BJ (cell line): ENCODE data around the gene GTPBP3. TPM values are rescaled to one million over a fixed set of nuclear protein-coding genes. Genes with fewer than 3 reads are reported as not detected.

Source experiments
- CTCF ChIA-PET: fragments of 350-600 bp; formaldehyde crosslinking; extraction: SDS; loops from one replicate; lab custom pipeline; 2021; ENCODE audit warnings: antibody characterized with exemption, inconsistent platforms; lab: Yijun Ruan, JAX
- POLR2A ChIA-PET: fragments of 300-600 bp; sonication (Branson Sonifier 250); formaldehyde crosslinking; extraction: SDS; loops from one replicate; lab custom pipeline; 2021; ENCODE audit warnings: antibody characterized with exemption; lab: Charles Lee
- DNase-seq: peaks from one replicate; pipeline ENCODE4 v3.0.0-alpha.2; 2011; ENCODE audit warnings: low read depth
- H3K27me3 ChIP-seq: 2 replicates; pipeline ENCODE4 v1.6.0; 2011; ENCODE audit warnings: low read length; ENCODE audit not compliant: control insufficient read depth, insufficient read depth
- H3K36me3 ChIP-seq: 2 replicates; pipeline ENCODE4 v1.5.1; 2011; ENCODE audit warnings: low read length; ENCODE audit not compliant: control insufficient read depth, insufficient read depth
- H3K4me3 ChIP-seq: 2 replicates; pipeline ENCODE4 v1.5.1; 2011; ENCODE audit warnings: low read depth, mild to moderate bottlenecking, control low read depth, low read length
- CTCF ChIP-seq: IDR thresholded peaks from 2 replicates; pipeline ENCODE4 v1.5.1; 2011; ENCODE audit warnings: low read depth, mild to moderate bottlenecking, control low read depth, inconsistent platforms, low read length, moderate library complexity; ENCODE audit not compliant: insufficient read depth
- polyA plus RNA-seq: library from polyadenylated mRNA; depleted of rRNA; stranded (reverse); fragments of >200 nt; gene quantifications from 2 replicates; pipeline ENCODE4 v1.2.3, GENCODE V29; 2011

Gene GTPBP3
- polyA plus RNA-seq, 1 experiment = 6.3 TPM

- peak; percentile 99 for DNase-seq
- TF ChIP-seq CTCF = no peak
- ChIA-PET CTCF (interaction anchor here (1.1 kb wide), 1 partner anchor 14 kb away, joined by 4 read pairs; no protein-coding TSS in a partner anchor), POLR2A (interaction anchor here (0.6 to 0.7 kb wide), 3 partner anchors 42 to 253 kb away, joined by 3 to 16 read pairs (median 3); partner anchors contain the start of gene BABAM1)
- H3K27me3 ChIP-seq = no peaks in the 10 kb centered on the region
- H3K36me3 ChIP-seq = peaks cover 6% of the 10 kb centered on the region
- H3K4me3 ChIP-seq = peak within 1 kb of the TSS; percentile 83
These were observed 28.0 kb upstream of the GTPBP3 start, which contains the start of gene DDA1 for GRCh38 chr19:17309198-17309964. DDA1 (plus strand) TSS chr19:17309563; CDS start chr19:17309655, 92 bp downstream.

GRCh38 chr19:17309965-17310461 lies 27.3 kb upstream of the GTPBP3 start:
- Histone ChIP-seq H3K36me3 (peaks cover 10% of the 10 kb centered on the region), H3K27me3 (no peaks in the 10 kb centered on the region), H3K4me3 (peak overlapping the region; percentile 83)
- DNase-seq = no peak
- no peak for TF ChIP-seq CTCF
- ChIA-PET POLR2A (no interaction called here), CTCF (no interaction called here)

DNA sequence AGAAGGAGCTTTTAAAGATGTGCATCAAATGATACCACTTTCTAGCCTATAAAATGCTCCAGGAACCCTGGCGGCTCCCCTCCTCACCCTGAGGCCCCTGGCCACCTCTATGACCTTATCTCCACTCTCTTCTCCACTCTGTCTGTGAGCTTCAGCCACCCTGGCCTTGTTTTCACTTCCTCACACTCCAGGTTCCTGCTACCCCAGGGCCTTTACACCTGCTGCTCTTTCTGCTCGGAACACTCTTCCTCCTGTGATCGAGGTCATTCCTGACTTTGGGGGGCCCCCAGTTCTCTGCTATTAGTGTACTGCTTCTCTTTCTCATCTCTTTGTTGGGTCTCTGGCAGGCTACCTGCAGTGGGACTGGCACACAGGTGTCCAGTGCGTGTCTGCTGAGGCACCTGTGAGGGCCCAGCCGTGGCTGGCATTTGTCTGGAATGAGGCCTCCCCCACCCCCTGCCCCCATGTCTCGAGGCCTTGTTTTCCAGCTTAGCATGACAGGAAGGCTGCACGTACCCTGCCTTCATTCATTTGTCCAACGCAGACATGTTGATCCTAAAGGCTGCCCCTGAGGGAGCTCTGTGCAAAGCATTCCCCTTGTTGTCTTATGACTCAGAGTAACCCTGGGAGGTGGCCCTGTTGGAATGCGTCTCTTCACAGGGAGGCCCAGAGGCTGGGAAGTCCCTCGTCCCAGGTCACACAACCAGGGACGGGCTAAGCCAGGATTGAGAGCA lies 25.7 kb upstream of the GTPBP3 start:
- DNase-seq = no peak
- ChIA-PET CTCF (interaction anchor here (1.1 kb wide), 1 partner anchor 74 kb away, joined by 5 read pairs; no protein-coding TSS in a partner anchor), POLR2A (no interaction called here)
- no peak for TF ChIP-seq CTCF
- H3K27me3 ChIP-seq = no peaks in the 10 kb centered on the region
- peaks cover 16% of the 10 kb centered on the region for H3K36me3 ChIP-seq
- no peak overlapping the region for H3K4me3 ChIP-seq

DNA sequence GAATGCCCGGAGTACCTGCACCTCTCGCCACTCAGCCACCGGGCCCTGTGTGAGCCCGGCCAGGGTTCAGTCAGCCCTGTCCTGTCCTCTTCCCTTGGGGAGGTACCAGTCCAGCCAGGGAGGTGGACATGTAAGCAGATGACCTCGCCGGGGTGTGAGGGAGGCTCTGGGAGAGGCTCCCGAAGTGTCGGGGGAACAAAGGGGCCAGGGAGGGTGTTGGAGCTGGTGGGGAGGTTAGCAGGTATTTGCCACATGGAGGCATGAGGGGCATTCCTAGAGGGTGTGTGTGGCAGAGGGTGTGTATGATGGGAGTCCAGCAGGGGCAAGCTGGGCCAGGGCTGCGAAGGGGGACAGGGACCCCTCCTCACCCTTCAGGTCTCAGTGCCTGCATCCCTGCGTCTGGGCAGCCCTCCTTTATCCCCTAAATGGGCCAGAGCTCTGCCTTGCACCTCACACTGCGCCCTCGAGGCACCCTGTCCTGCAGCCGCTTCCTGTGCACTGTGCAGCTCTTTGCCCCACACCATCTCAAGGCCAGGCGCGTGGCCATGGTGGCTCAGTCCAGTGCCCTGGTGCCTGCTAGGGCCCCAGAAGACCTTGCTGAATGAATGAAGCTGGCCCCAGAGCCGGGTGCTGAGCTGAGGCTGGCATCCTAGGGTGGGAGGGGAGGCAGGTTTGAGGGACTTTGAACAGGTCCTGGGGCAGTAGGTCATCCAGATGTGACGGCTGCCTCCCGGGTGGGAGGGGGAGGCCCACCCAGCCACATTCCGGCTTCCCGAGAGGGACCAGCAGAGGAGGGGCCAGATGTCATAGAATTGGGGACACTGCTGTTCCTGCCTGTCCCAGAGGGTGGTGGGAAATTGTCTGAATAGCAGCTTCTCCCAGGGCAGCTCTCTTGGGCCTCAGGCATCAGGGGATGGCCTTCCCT lies 24.9 kb upstream of the GTPBP3 start:
- no peak for DNase-seq
- CTCF ChIA-PET = interaction anchor here (1.0 to 1.1 kb wide), 2 partner anchors 73 kb away, joined by 3 to 5 read pairs; no protein-coding TSS in a partner anchor
- POLR2A ChIA-PET = no interaction called here

More for the DNA sequence above, 24.9 kb upstream of the GTPBP3 start:
- H3K36me3 ChIP-seq = peaks cover 16% of the 10 kb centered on the region
- TF ChIP-seq CTCF = no peak
- H3K4me3 ChIP-seq = no peak overlapping the region
- no peaks in the 10 kb centered on the region for H3K27me3 ChIP-seq
